HG02981 (cell line): ENCODE measurements around the gene MYH10.

Source experiments
- ATAC-seq: cut with Tn5 transposase; IDR thresholded peaks from one replicate; pipeline ENCODE4 v1.9.1; 2021; ENCODE audit warnings: mild to moderate bottlenecking, moderate library complexity; ENCODE audit not compliant: unreplicated experiment

MYH10 gene

DNA sequence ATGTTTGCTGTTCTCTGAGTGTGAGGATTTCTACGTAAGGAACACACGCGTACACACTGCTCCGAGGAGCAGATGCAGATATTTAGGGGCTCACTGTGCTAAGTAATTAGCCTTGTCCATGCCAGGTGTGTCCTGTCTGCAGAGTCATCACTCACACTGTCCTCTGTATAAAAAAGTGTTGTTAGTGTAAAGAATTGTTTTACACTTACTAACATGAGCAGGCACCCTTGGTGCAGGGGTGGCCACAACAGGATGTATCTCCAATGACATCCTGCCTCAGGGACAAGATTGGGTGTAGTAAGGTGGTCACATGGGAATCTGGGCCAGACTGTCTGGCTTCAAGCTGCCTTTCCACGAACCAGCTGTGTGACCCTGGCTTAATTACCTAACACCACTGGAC is 130.9 kb downstream of the MYH10 start:
- no peak for ATAC-seq

DNA sequence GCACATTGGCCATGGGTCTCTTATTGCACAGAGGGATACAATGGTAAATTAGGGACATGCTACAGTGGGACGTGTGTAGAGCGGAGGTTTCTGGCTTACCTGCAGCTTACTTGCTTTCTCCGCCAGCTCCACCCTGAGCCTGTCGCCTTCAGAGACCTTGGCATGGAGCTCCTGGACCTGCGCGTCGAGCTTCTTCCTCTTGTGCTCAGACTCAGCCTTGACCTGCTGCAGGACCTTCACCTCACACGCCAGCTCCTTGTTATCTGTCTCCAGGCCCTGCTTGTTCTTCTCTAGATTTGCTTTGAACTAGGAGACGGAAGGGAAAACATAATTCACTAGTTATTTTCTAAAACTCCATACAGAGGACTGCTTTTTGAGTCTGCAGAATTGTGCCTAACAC is 131.4 kb downstream of the MYH10 start:
- ATAC-seq: no peak

GRCh38 chr17:8496081-8496480 is 134.4 kb downstream of the MYH10 start:
- ATAC-seq: no peak

- ATAC-seq: no peak
Observed at GRCh38 chr17:8494506-8495111, 135.9 kb downstream of the MYH10 start.

GRCh38 chr17:8494021-8494420 is 136.5 kb downstream of the MYH10 start:
- ATAC-seq: no peak

GRCh38 chr17:8492121-8492520 is 138.4 kb downstream of the MYH10 start:
- ATAC-seq: no peak

GRCh38 chr17:8490256-8491023 is 140.1 kb downstream of the MYH10 start:
- ATAC-seq: no peak

DNA sequence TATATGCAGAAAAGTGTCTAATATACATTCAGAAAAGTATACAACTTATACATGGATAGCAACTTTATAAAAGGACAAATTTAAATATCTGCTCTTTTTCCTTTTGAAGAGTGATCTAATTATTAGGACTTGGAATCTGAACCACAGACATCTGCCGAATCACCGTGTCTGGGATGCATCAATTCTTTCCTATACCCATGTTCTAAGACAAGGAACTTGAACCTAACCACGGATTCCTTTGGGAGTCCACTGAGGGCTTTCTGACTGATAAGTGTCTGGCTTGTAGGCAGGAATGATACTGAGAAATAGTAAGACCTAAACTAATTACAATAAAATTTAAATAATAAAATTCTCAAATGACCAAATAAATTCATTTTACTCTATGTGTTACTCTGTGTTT is 140.7 kb downstream of the MYH10 start:
- ATAC-seq: no peak

GRCh38 chr17:8488901-8489300 is 141.6 kb downstream of the MYH10 start:
- ATAC-seq: no peak

GRCh38 chr17:8488491-8488890 is 142.0 kb downstream of the MYH10 start:
- no peak for ATAC-seq

- ATAC-seq: no peak
Observed at GRCh38 chr17:8487743-8488142, 142.8 kb downstream of the MYH10 start.

DNA sequence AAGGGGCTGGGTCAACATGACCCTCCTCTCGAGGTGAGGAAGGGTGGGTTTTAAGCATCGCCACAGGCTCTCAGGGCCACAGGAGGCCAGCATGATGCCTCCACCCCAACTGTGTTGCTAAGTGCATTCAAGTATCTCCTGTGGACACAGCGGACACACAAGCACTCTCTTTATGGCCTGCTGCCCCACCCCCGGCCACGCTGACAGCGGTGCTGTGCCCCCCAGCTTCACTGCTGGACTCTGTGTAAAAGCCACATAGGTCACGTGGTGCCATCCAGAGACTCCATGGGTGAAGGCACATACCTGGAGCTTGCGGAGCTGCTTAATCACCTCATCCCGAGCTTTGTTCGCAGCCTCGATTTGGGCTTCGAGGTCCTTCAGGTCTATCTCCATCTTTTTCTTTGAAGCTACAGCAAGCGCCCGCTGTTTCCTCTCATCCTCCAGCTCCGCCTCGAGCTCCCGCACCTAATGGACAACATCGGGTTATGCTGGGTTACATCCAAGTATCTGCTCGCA is 143.3 kb downstream of the MYH10 start:
- no peak for ATAC-seq

- ATAC-seq: no peak
Observed at GRCh38 chr17:8485491-8485890, 145.0 kb downstream of the MYH10 start.

GRCh38 chr17:8484465-8484864 is 146.1 kb downstream of the MYH10 start:
- ATAC-seq: no peak

DNA sequence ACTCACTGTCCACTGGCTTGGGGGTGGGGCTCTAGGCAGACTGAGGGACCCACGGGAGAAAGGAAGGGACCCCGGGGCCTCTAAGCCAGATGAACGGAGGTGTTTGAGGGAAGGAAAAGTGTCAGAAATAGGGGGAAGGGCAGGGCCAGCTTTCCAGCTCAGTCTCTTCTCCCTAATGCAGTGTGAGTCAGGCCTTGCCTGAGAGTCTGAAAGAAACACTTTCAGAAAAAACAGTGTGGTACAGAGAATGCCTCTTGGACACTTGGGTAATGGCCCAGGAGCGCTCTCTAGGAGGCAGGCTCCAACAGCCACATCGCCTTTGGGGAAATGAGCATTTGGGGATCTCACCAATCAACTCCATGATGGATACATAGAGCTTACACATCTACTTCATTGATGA is 148.0 kb downstream of the MYH10 start:
- no peak for ATAC-seq

DNA sequence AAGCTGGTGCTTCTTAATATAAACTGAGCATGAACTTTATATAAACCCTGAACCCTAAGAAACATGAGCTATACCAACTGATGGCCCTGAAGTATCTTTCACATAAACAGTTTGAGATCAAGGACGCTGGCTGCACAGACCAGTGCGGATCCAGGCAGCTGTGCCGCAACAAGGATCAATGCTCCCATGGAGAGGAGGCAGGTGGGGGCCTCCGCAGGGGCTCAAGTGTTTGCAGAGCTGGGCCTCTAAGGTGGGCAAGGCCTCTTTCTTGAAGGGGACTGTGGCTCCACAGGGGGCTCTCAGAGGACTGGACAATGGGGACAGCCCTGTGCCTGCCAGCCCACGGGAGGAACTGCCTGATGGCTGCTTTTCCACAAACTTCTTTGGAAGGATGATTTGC is 148.8 kb downstream of the MYH10 start:
- no peak for ATAC-seq

DNA sequence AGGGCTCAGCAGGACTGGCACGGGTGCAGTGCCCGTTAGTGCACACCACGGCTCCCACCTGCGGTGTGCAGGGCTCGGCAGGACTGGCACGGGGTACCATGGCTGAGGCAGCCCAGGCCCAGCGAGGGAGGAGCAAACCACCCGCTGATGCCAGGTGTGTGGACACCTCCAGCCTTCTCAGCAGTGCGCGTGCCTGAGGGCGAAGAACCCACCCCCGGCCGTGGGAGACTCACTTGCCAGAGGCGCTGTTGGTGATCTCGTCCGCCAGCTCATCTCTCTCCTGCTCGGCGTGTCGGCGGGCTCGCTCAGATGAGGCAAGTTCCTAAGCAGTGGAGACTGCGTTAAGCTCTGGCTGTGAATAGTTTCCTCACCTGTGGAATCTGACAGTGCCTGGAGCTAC is 149.4 kb downstream of the MYH10 start:
- ATAC-seq: no peak

DNA sequence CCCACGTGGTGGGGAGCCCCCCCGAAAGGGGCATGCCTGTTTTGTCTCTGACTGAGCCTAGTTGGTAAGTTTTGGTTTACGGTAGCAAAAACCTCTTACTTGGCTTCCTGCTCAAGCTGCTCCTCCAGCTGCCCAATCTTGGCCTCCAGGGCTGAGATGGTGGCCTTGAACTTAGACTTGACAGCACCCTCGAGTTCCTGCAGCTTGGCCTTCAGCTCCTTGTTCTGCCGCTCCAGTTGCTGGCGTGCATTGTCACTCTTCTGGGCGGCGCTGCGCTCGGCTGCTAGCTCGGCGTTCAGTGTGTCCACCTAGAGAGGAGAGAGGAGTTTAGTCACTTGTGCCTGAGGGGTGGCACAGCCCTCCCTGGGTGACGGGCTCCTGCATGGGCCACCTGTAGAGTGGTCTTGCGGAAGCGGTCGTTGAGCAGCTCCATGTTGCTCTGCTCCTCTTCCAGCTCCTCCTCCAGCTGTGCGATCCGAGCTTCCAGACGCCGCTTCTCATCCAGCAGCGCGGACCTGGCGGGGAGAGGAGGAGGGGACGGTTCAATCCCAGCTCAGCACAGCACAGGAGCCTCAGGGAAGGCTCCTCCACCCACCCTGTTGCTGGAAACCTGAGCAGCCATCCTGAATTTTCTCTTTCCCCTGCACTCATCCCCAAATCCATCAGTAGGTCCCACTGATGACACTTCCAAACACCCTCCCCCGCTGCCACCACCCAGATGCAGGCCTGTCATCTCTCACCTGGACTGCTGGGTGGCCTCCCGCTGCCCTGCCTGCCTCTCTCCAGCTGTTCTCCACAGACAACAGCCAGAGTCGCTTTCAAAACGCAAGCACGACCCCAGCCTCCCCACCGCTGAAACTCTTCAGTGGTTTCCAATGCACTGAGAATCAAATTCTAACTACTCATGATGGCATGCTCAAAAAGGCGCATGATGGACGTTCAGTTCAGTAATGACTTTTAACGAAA is 150.2 kb downstream of the MYH10 start:
- no peak for ATAC-seq

DNA sequence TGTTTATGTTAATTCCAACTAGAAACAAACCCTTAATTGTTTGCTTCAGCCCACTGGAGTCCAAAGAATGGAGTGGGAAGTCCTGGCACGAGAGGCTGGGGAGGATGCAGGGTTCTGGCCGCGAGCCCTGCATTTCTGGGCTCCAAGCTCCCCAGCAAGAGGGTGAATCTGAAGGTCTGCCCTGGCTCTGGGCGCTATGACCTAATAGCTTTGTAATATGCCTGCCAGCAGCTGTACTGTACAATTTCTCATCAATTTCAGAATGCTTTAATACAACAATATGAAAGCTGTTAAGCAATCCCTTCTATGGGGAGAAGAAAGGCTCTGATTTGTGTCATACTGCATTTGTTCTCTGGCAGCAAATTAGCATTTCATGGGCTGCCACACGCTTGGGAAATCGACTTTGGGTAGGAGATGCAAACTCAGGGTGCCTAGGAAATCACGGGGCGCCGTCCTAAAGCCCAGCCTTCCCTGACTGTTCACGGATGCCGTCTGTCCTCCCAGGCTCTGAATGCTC is 151.0 kb downstream of the MYH10 start:
- ATAC-seq: no peak

GRCh38 chr17:8477715-8478441 is 152.6 kb downstream of the MYH10 start:
- no peak for ATAC-seq
